Measurements from ENCODE around the gene VPS13A.

GRCh38 chr9:77422969-77423368, 245.6 kb downstream of the VPS13A start:
- TF ChIP-seq YY1 (IDR thresholded peaks at IDR 0.05; ENCODE audit: insufficient read depth, insufficient replicate concordance, low read depth, low read length) = no peak
- no peak for TF ChIP-seq ATF1 (CRISPR knock-in tag; IDR thresholded peaks at IDR 0.05)
- TF ChIP-seq ZBTB1 (CRISPR knock-in tag; IDR thresholded peaks at IDR 0.05; ENCODE audit: borderline replicate concordance) = no peak
- no peak for TF ChIP-seq ZNF407 (CRISPR knock-in tag; IDR thresholded peaks at IDR 0.05; ENCODE audit: not compliant biosample characterization)
- no peak for TF ChIP-seq EZH2 (conservative IDR thresholded peaks at IDR 0.05; ENCODE audit: low read depth, low read length)
- no peak for TF ChIP-seq POLR2AphosphoS5 (IDR thresholded peaks at IDR 0.05; ENCODE audit: low read depth, low read length)
- TF ChIP-seq HDAC1 (CRISPR knock-in tag; IDR thresholded peaks at IDR 0.05) = no peak
- TF ChIP-seq CTCF (CRISPR knock-in tag; IDR thresholded peaks at IDR 0.05) = no peak
- TF ChIP-seq ZNF777 (CRISPR knock-in tag; IDR thresholded peaks at IDR 0.05) = no peak
- TF ChIP-seq TBL1XR1 (IDR thresholded peaks at IDR 0.05; ENCODE audit: borderline replicate concordance, low read length, partially characterized antibody) = no peak
- no peak for TF ChIP-seq SNRNP70 (IDR thresholded peaks at IDR 0.05; ENCODE audit: low read depth, low read length)
- TF ChIP-seq ZNF513 (CRISPR knock-in tag; conservative IDR thresholded peaks at IDR 0.05) = no peak
- TF ChIP-seq ZBTB37 (CRISPR knock-in tag; IDR thresholded peaks at IDR 0.05) = no peak
- no peak for TF ChIP-seq SIX1 (CRISPR knock-in tag; IDR thresholded peaks at IDR 0.05; ENCODE audit: borderline replicate concordance)

All from HepG2 (cell line).